Stimulated activated CD4-positive, alpha-beta T cell treated with anti-CD3 and anti-CD28 coated beads, Interleukin-15, amount 100 ng/mL, for 24 hours (primary cell): ENCODE measurements around the gene HEXIM1.

Experiments used
- DNase-seq: peaks from one replicate; pipeline ENCODE4 v3.0.0-alpha.2; 2020

Gene HEXIM1

GRCh38 chr17:45130681-45131615, 17.3 kb upstream of the HEXIM1 start:
- no peak for DNase-seq

- DNase-seq: peak; percentile 71
Measured at GRCh38 chr17:45131616-45132319, 16.5 kb upstream of the HEXIM1 start.

GRCh38 chr17:45132320-45132571, 16.0 kb upstream of the HEXIM1 start, which contains the start of gene PLCD3:
Gene PLCD3, minus strand, starts transcription at chr17:45132515. Its CDS starts 105 bp downstream, at chr17:45132410.
- DNase-seq: no peak

GRCh38 chr17:45132572-45133463, 15.5 kb upstream of the HEXIM1 start:
- DNase-seq: peak; percentile 77

GRCh38 chr17:45135192-45135977, 12.9 kb upstream of the HEXIM1 start, which contains the start of gene ACBD4:
Gene ACBD4, plus strand, starts transcription at chr17:45135687. Its CDS starts 458 bp downstream, at chr17:45136145.
- DNase-seq: peak; percentile 97

GRCh38 chr17:45135978-45136791, 12.1 kb upstream of the HEXIM1 start:
- DNase-seq: no peak

GRCh38 chr17:45136846-45137560, 11.3 kb upstream of the HEXIM1 start:
- DNase-seq: no peak

GRCh38 chr17:45137561-45138305, 10.5 kb upstream of the HEXIM1 start:
- DNase-seq: no peak

- no peak for DNase-seq
Measured at GRCh38 chr17:45138911-45139532, 9.3 kb upstream of the HEXIM1 start.

GRCh38 chr17:45139533-45139920, 8.7 kb upstream of the HEXIM1 start:
- DNase-seq: no peak

- DNase-seq: no peak
Measured at GRCh38 chr17:45143094-45143670, 5.1 kb upstream of the HEXIM1 start.

GRCh38 chr17:45143767-45144198, 4.5 kb upstream of the HEXIM1 start:
- peak; percentile 51 for DNase-seq

- peak; percentile 56 for DNase-seq
Measured at GRCh38 chr17:45144199-45145034, 3.9 kb upstream of the HEXIM1 start.

- DNase-seq: no peak
Measured at GRCh38 chr17:45145035-45145389, 3.3 kb upstream of the HEXIM1 start.

- no peak for DNase-seq
Measured at GRCh38 chr17:45146166-45146565, 2.1 kb upstream of the HEXIM1 start.

GRCh38 chr17:45146592-45146889, 1.7 kb upstream of the HEXIM1 start:
- DNase-seq: no peak

GRCh38 chr17:45146890-45147580, 1.2 kb upstream of the HEXIM1 start:
- peak; percentile 25 for DNase-seq
